Heart left ventricle (tissue), 16 donors: ENCODE data around the gene SSR1. TPM values are rescaled to one million over a fixed set of nuclear protein-coding genes. Genes with fewer than 3 reads are reported as not detected.

Source experiments
- ATAC-seq, 4 donors: fragments of 200-7000 bp; cut with Tn5 transposase; one replicate each; pipeline ENCODE4 v1.9.1; 2020 to 2022; ENCODE audit warnings: moderate library complexity in 4 of 4, mild to moderate bottlenecking in 3 of 4, moderate number of reproducible peaks in 1 of 4
- DNase-seq, 5 donors: peaks; one replicate each; pipeline ENCODE4 v3.0.0-alpha.2; 2020
- H3K27ac ChIP-seq, 12 donors: fragments of 200-600 bp; sonication (generic) in 4 of 12; one replicate each; pipeline versions ENCODE4 v1.5.0 to v1.8.0; 2016 to 2022; ENCODE audit warnings: mild to moderate bottlenecking in 2 of 12
- H3K27me3 ChIP-seq, 9 donors: fragments of 200-600 bp; sonication (generic) in 2 of 9; one replicate each; pipeline versions ENCODE4 v1.5.1 to v1.8.0; 2016 to 2022; ENCODE audit warnings: mild to moderate bottlenecking in 3 of 9
- H3K36me3 ChIP-seq, 9 donors: fragments of 200-600 bp; sonication (generic) in 2 of 9; one replicate each; pipeline versions ENCODE4 v1.5.0 to v1.8.0; 2018 to 2022; ENCODE audit warnings: mild to moderate bottlenecking in 2 of 9
- H3K4me1 ChIP-seq, 12 donors: fragments of 200-600 bp; sonication (generic) in 4 of 12; one replicate each; pipeline versions ENCODE4 v1.5.0 to v1.8.0; 2016 to 2022; ENCODE audit warnings: mild to moderate bottlenecking in 3 of 12
- H3K4me3 ChIP-seq, 12 donors: fragments of 200-600 bp; sonication (generic) in 4 of 12; one replicate each; pipeline versions ENCODE4 v1.5.0 to v1.8.0; 2017 to 2022; ENCODE audit warnings: mild to moderate bottlenecking in 9 of 12, moderate library complexity in 4 of 12
- H3K9me3 ChIP-seq, 12 donors: fragments of 200-600 bp; sonication (generic) in 4 of 12; one replicate each; pipeline versions ENCODE4 v1.5.0 to v1.8.0; 2016 to 2022; ENCODE audit warnings: mild to moderate bottlenecking in 1 of 12
- CTCF ChIP-seq, 12 donors: fragments of 200-600 bp; sonication (generic) in 4 of 12; IDR thresholded peaks; one replicate each; pipeline versions ENCODE4 v1.5.0 to v1.8.0; 2018 to 2022; ENCODE audit warnings: antibody characterized with exemption in 12 of 12, mild to moderate bottlenecking in 5 of 12
- POLR2A ChIP-seq, 2 donors: fragments of 450-650 bp; IDR thresholded peaks; one replicate each; pipeline ENCODE4 v1.6.1; 2017; ENCODE audit warnings: antibody characterized with exemption in 2 of 2, mild to moderate bottlenecking in 2 of 2, moderate library complexity in 2 of 2
- WGBS, 4 donors: extraction: QIAGEN DNeasy Blood & Tissue Kit in 2 of 4; methylation state at CpG; one replicate each; pipeline versions ENCODE4 v1.1.5 to v1.1.7; 2013 to 2018; 5-methylcytosine and 5-hydroxymethylcytosine counted together
- intact Hi-C, 10 donors: fragments of 100-400 bp; cut with DNase I; formaldehyde crosslinking; loops; one replicate each; pipeline versions ENCODE4 v1.11.1 to v1.14.2; 2022
- polyA plus RNA-seq, 2 donors: library from polyadenylated mRNA; stranded (reverse); fragments of 200-250 nt; gene quantifications; one replicate each; pipeline ENCODE4 v1.2.3, GENCODE V29; 2013
- total RNA-seq, 9 donors: library from RNA; depleted of rRNA in 2 of 9; stranded (reverse); fragments of >200 nt in 2 of 9; fragmentation: NEBNext Ultra II Directional in 3 of 9; extraction: Animal tissue kit (Norgen Biotek cat#: 25700) in 3 of 9; gene quantifications; one replicate each; pipeline versions ENCODE4 v1.1.0 to v1.2.4, GENCODE V29; 2016 to 2023
- donor health status: ischemic (EF 13 %, LVEDD 7.1; RV severe dilation, severe dysfunction).
- donor health status: healthy with polysubstance abuse.
- donor health status: DM: no; HTN: yes; CAD: no.
- donor health status: DM: no; HTN: no; CAD: no.
- donor health status: ischemic (EF 25% LVEDD 6.9; RV normal size, moderate dysfunction).
- donor health status: ischemic (EF 25% LVEDD 5.7; RV mildly dilated, moderate dysfunction).
- donor health status: healthy.
- donor health status: DM: yes; HTN: yes; CAD: no.
- donor health status: ischemic (EF 35%, LVEDD 5.7; RV mildly dilated, moderate dysfunction).
- donor health status: nonischemic (EF 11% LVEDD 7.7; RV severe dilation, severe dysfunction).
- donor health status: DM: yes; HTN: yes; CAD: no.
- donor health status: PGD.
- donor health status: ischemic (EF 29% LVEDD 5.4; RV normal size, mild dysfunction).
- donor health status: nonischemic (EF 23%, LVEDD 6.1; RV moderate dilation, normal function).

The SSR1 gene
- total and polyA plus RNA-seq, 11 donors: 8.6 to 106 (median 67.9) TPM

DNA sequence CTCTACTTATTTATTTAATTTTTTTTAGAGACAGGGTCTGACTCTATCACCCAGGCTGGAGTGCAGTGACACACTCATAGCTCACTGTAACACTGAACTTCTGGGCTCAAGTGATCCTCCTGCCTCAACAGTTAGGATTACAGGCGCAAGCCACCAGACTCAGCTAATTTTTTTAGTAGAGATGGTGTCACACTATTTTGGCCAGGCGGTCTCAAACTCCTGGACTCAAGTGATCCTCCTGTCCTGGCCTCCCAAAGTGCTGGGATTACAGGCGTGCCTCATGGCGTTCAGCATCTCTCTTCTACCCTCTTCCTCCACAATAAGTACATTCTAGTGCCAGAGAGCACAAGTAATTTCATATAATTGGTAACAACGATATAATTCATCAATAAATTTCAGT lies 5.5 kb downstream of the SSR1 start:
- peaks cover 0 to 63% (median 22%) of the 10 kb centered on the region in 12 donors for H3K4me1 ChIP-seq
- no peak overlapping the region for H3K4me3 ChIP-seq
- no peaks in the 10 kb centered on the region for H3K27me3 ChIP-seq
- H3K27ac ChIP-seq: no peak overlapping the region
- intact Hi-C loops: no loop called here
- DNase-seq (no peak), ATAC-seq (no peak)
- TF ChIP-seq POLR2A (IDR thresholded peaks at IDR 0.05) (no peak), CTCF (IDR thresholded peaks at IDR 0.05) (no peak)
- WGBS, 4 donors: 93 to 99% (median 96%) methylated on average over 5 of the region's 5 CpGs
- H3K9me3 ChIP-seq: no peaks in the 10 kb centered on the region
- H3K36me3 ChIP-seq: peaks cover 0 to 76% (median 72%) of the 10 kb centered on the region in 9 donors

GRCh38 chr6:7304821-7305220 lies 8.2 kb downstream of the SSR1 start:
- ATAC-seq: no peak
- H3K9me3 ChIP-seq: no peaks in the 10 kb centered on the region
- intact Hi-C loops: no loop called here
- 70 to 92% (median 82%) methylated on average over 1 of the region's 1 CpG for WGBS, 4 donors
- no peak for DNase-seq
- TF ChIP-seq POLR2A (IDR thresholded peaks at IDR 0.05) (no peak), CTCF (IDR thresholded peaks at IDR 0.05) (no peak)
- H3K4me1 ChIP-seq: peaks cover 0 to 40% (median 4%) of the 10 kb centered on the region in 12 donors
- no peak overlapping the region for H3K4me3 ChIP-seq
- H3K27me3 ChIP-seq: no peaks in the 10 kb centered on the region
- peaks cover 0 to 100% (median 98%) of the 10 kb centered on the region in 9 donors for H3K36me3 ChIP-seq
- H3K27ac ChIP-seq: no peak overlapping the region

GRCh38 chr6:7301702-7302101 lies 11.3 kb downstream of the SSR1 start:
- Histone ChIP-seq H3K27me3 (no peaks in the 10 kb centered on the region), H3K9me3 (no peaks in the 10 kb centered on the region), H3K4me3 (no peak overlapping the region), H3K4me1 (peaks cover 0 to 12% (median 0%) of the 10 kb centered on the region in 12 donors), H3K36me3 (peaks cover 0 to 100% (median 98%) of the 10 kb centered on the region in 9 donors), H3K27ac (no peak overlapping the region)
- WGBS, 4 donors: 81 to 88% (median 86%) methylated on average over 7 of the region's 7 CpGs
- intact Hi-C loops: no loop called here
- TF ChIP-seq CTCF (IDR thresholded peaks at IDR 0.05) (no peak), POLR2A (IDR thresholded peaks at IDR 0.05) (no peak)
- DNase-seq (no peak), ATAC-seq (no peak)

GRCh38 chr6:7300926-7301325 lies 12.1 kb downstream of the SSR1 start:
- WGBS, 4 donors: 83 to 85% (median 84%) methylated on average over 5 of the region's 5 CpGs
- H3K27ac ChIP-seq: no peak overlapping the region
- DNase-seq (no peak), ATAC-seq (no peak)
- H3K9me3 ChIP-seq: no peaks in the 10 kb centered on the region
- intact Hi-C loops: no loop called here
- peaks cover 0 to 12% (median 0%) of the 10 kb centered on the region in 12 donors for H3K4me1 ChIP-seq
- H3K4me3 ChIP-seq: no peak overlapping the region
- peaks cover 0 to 100% (median 100%) of the 10 kb centered on the region in 9 donors for H3K36me3 ChIP-seq
- TF ChIP-seq CTCF (IDR thresholded peaks at IDR 0.05) (no peak), POLR2A (IDR thresholded peaks at IDR 0.05) (no peak)
- H3K27me3 ChIP-seq: no peaks in the 10 kb centered on the region
